OCI-LY7 (cell line): ENCODE results near the gene SPATA16.

Experiments used
- EZH2phosphoT487 ChIP-seq: fragments of 200-600 bp; sonication (generic); IDR thresholded peaks from 2 replicates; pipeline ENCODE4 v1.6.1; 2018; ENCODE audit warnings: low read depth, borderline replicate concordance, mild to moderate bottlenecking, mixed run types, antibody characterized with exemption, low read length, moderate library complexity, mixed read lengths
- TF ChIP-seq, protein P1 (sequence below): fragments of 200-600 bp; sonication (generic); conservative IDR thresholded peaks from 2 replicates; pipeline ENCODE4 v1.5.1; 2014; ENCODE audit warnings: mild to moderate bottlenecking, antibody characterized with exemption, low read length, moderate library complexity, mixed read lengths

DNA sequence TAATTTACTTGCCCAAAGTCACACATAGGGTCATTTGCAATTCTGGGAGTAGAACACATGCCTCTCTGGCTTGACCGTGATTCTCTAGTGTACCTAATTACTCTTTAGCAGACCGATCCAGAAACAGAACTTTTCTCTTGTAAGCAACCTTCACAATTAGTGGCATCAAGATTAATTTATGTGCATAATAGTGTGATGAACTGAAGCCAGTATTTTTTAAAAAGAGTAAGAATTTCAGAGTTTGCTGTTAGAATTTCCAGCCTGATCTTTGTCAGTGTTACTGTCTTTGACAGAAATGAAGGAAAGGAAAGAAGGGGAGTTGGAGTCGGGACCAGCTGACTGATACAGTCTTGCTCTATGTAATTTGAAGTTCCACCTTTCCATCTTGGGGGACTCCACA, 137.1 kb downstream of the SPATA16 start:
- TF ChIP-seq, protein P1, sequence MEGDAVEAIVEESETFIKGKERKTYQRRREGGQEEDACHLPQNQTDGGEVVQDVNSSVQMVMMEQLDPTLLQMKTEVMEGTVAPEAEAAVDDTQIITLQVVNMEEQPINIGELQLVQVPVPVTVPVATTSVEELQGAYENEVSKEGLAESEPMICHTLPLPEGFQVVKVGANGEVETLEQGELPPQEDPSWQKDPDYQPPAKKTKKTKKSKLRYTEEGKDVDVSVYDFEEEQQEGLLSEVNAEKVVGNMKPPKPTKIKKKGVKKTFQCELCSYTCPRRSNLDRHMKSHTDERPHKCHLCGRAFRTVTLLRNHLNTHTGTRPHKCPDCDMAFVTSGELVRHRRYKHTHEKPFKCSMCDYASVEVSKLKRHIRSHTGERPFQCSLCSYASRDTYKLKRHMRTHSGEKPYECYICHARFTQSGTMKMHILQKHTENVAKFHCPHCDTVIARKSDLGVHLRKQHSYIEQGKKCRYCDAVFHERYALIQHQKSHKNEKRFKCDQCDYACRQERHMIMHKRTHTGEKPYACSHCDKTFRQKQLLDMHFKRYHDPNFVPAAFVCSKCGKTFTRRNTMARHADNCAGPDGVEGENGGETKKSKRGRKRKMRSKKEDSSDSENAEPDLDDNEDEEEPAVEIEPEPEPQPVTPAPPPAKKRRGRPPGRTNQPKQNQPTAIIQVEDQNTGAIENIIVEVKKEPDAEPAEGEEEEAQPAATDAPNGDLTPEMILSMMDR: no peak
- TF ChIP-seq EZH2phosphoT487: no peak
